K562 (cell line): ENCODE results near the gene MYLK2. TPM values are rescaled to one million over a fixed set of nuclear protein-coding genes. Genes with fewer than 3 reads are reported as not detected.

ENCODE experiments used
- CEBPB ChIP-seq: fragments of 450-650 bp; IDR thresholded peaks from 2 replicates; pipeline ENCODE4 v1.6.1; 2016; ENCODE audit warnings: missing genetic modification characterization, missing compliant biosample characterization
- CHCHD3 ChIP-seq: fragments of 250-450 bp; sonication (Bioruptor Pico); IDR thresholded peaks from 2 replicates; pipeline ENCODE4 v2.1.2; 2022; ENCODE audit warnings: mild to moderate bottlenecking
- CHD2 ChIP-seq: IDR thresholded peaks from 2 replicates; pipeline ENCODE4 v1.6.1; 2011; ENCODE audit warnings: low read depth, low read length
- CREB3L1 ChIP-seq: fragments of 450-650 bp; IDR thresholded peaks from 2 replicates; pipeline ENCODE4 v1.6.1; 2014; ENCODE audit warnings: low read depth, mild to moderate bottlenecking, moderate library complexity, borderline replicate concordance
- CREM ChIP-seq: IDR thresholded peaks from 2 replicates; pipeline ENCODE4 v1.6.1; 2014; ENCODE audit warnings: antibody characterized with exemption, low read depth
- CXXC5 ChIP-seq: fragments of 250-450 bp; sonication (Bioruptor Pico); IDR thresholded peaks from 2 replicates; pipeline ENCODE4 v1.8.0; 2022; ENCODE audit warnings: inconsistent platforms, mild to moderate bottlenecking, moderate library complexity
- HEY1 ChIP-seq: fragments of 250-450 bp; sonication (Bioruptor Pico); IDR thresholded peaks from 2 replicates; pipeline ENCODE4 v1.5.0; 2020; ENCODE audit warnings: mild to moderate bottlenecking, moderate library complexity, borderline replicate concordance
- MYC ChIP-seq, 2 experiments: fragments of 250-450 bp in 1 of 2; sonication (Bioruptor Pico) in 1 of 2; IDR thresholded peaks; 2 replicates each; pipeline versions ENCODE4 v1.5.1 to v1.6.1; 2012 to 2021; ENCODE audit warnings: low read depth in 2 of 2, borderline replicate concordance in 1 of 2, improper control_type of control experiment in 1 of 2, low read length in 1 of 2, mild to moderate bottlenecking in 1 of 2, moderate library complexity in 1 of 2
- RBFOX2 ChIP-seq: fragments of 200-400 bp; formaldehyde crosslinking; IDR thresholded peaks from 2 replicates; pipeline ENCODE4 v1.6.1; 2017; ENCODE audit warnings: low read depth, mild to moderate bottlenecking, low read length, moderate library complexity
- SIN3A ChIP-seq, 2 experiments: fragments of 150-350 bp in 1 of 2; IDR thresholded peaks; 2 replicates each; pipeline ENCODE4 v1.6.1; 2011 to 2016; ENCODE audit warnings: borderline replicate concordance in 2 of 2, low read depth in 2 of 2, low read length in 2 of 2, mild to moderate bottlenecking in 2 of 2, moderate library complexity in 2 of 2; ENCODE audit not compliant: control insufficient read depth in 1 of 2
- SMARCB1 ChIP-seq: IDR thresholded peaks from 2 replicates; pipeline ENCODE4 v1.6.1; 2011; ENCODE audit warnings: improper control_type of control experiment, low read depth; ENCODE audit not compliant: insufficient read length
- TBL1XR1 ChIP-seq, 2 experiments: IDR thresholded peaks; 2 replicates each; pipeline ENCODE4 v1.6.1; 2012; ENCODE audit warnings: improper control_type of control experiment in 2 of 2, low read length in 2 of 2, mild to moderate bottlenecking in 1 of 2
- ZBTB40 ChIP-seq, 2 experiments: fragments of 450-650 bp in 1 of 2; sonication (generic) in 1 of 2; formaldehyde crosslinking in 1 of 2; IDR thresholded peaks; 2 replicates each; pipeline versions ENCODE4 v1.7.1 to v1.9.0; 2016 to 2022; ENCODE audit warnings: inconsistent platforms in 1 of 2, mild to moderate bottlenecking in 1 of 2, missing genetic modification reagents in 1 of 2
- ZKSCAN1 ChIP-seq: fragments of 150-350 bp; IDR thresholded peaks from 2 replicates; pipeline ENCODE4 v1.6.1; 2016; ENCODE audit warnings: low read depth, low read length
- ZNF12 ChIP-seq: sonication (generic); formaldehyde crosslinking; IDR thresholded peaks from 2 replicates; pipeline ENCODE4 v1.4.0; 2020; ENCODE audit warnings: mild to moderate bottlenecking, missing genetic modification reagents
- polyA plus RNA-seq, 8 experiments: library from polyadenylated mRNA; depleted of rRNA in 4 of 8; stranded (reverse) in 5 of 8; unstranded in 3 of 8; fragments of >200 nt; fragmentation: Nextera tagmentation in 2 of 8; fragmentation: Illumina TruSeq in 1 of 8; extraction: Ambion mirVana in 2 of 8; extraction: Trizol in 1 of 8; gene quantifications; 2 replicates each; pipeline versions ENCODE4 v1.2.1 to v1.2.3, GENCODE V29; 2011 to 2014; ENCODE audit warnings: inconsistent platforms in 1 of 8, missing spikeins in 1 of 8
- total RNA-seq, 7 experiments: library from RNA; depleted of rRNA in 6 of 7; stranded (reverse); fragments of >200 nt in 6 of 7; fragmentation: Illumina TruSeq in 2 of 7; extraction: Trizol in 2 of 7; gene quantifications; 2 replicates each; pipeline versions ENCODE4 v1.2.1 to v1.2.3, GENCODE V29; 2011 to 2021; ENCODE audit warnings: low replicate concordance in 1 of 7

The MYLK2 gene
- total and polyA plus RNA-seq, 9 of the 15 experiments (the other 6 are each of a cell fraction or from before 2014, with no cell fraction given): 0.07 to 0.53 (median 0.18) TPM; not detected in 2

- TF ChIP-seq ZBTB40 (IDR thresholded peaks at IDR 0.05) (no peak), ZBTB40 (CRISPR knock-in tag; IDR thresholded peaks at IDR 0.05) (no peak), CHD2 (no peak), HEY1 (CRISPR knock-in tag) (no peak), CXXC5 (CRISPR knock-in tag) (no peak), SIN3A (IDR thresholded peaks at IDR 0.05; ENCODE audit: borderline replicate concordance in 2 of 2, control insufficient read depth in 1 of 2, low read depth in 2 of 2, low read length in 2 of 2) (no peak), TBL1XR1 (IDR thresholded peaks at IDR 0.05; ENCODE audit: low read length in 2 of 2) (no peak), ZNF12 (CRISPR knock-in tag) (no peak), SMARCB1 (no peak), MYC (IDR thresholded peaks at IDR 0.05; ENCODE audit: low read depth, low read length) (no peak), MYC (CRISPR knock-in tag; IDR thresholded peaks at IDR 0.05; ENCODE audit: borderline replicate concordance, low read depth) (no peak), CHCHD3 (CRISPR knock-in tag) (no peak), RBFOX2 (no peak), ZKSCAN1 (no peak), CEBPB (tag) (no peak), CREB3L1 (no peak), CREM (no peak)
- TF ChIP-seq, all 486 proteins: peak for 0
Observed at GRCh38 chr20:31843881-31844280, 24.7 kb downstream of the MYLK2 start (continued).
